Skin epidermis (tissue), 12 donors: ENCODE measurements around the gene SFTA2.

Experiments
- H3K27ac ChIP-seq, 21 experiments: fragments of 200-600 bp; sonication (generic) in 11 of 21; one replicate each; pipeline ENCODE4 v1.5.0; 2020; ENCODE audit warnings: mild to moderate bottlenecking in 3 of 21, inconsistent platforms in 2 of 21, moderate library complexity in 2 of 21
- H3K4me3 ChIP-seq, 7 experiments: fragments of 200-600 bp; sonication (generic) in 2 of 7; one replicate each; pipeline ENCODE4 v1.5.0; 2020; ENCODE audit warnings: inconsistent platforms in 2 of 7, mild to moderate bottlenecking in 2 of 7, moderate library complexity in 1 of 7

The SFTA2 gene

DNA sequence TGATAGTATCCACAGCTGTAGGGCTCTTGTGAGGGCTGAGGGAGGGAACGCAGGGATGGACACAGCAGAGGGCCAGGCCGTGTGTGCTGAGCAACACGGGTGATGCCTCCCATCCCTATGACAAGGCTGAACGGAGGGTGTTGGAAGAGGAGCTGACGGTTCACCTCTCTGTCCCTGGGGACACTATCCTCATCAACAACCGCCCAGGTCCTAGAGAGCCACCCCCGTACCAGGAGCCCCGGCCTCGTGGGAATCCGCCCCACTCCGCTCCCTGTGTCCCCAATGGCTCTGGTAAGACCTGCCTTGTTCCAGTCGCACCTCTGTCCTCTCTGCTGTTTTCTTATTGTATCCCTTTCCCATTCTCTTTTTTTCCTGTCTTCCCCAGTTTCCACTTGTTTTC, 37.6 kb downstream of the SFTA2 start:
- H3K4me3 ChIP-seq = no peak overlapping the region
- H3K27ac ChIP-seq = no peak overlapping the region

DNA sequence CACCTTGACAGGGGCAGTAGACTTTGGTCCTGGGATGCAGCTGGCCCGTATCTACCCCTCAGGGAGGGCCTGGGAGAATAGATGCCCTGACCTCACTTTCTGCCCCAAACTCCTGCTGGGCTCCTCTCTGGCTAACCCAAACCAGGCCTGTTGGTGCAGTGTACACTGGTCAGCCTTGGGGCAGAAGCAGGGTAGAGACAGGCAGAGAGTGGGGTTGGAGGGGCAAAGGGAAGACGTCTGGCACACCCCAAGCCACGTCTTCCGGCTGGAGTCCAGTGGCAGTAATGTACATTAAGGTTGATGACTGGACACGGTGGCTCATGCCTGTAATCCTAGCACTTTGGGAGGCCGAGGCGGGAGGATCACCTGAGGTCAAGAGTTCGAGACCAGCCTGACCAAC, 38.3 kb downstream of the SFTA2 start:
- Histone ChIP-seq H3K27ac (no peak overlapping the region), H3K4me3 (no peak overlapping the region)

DNA sequence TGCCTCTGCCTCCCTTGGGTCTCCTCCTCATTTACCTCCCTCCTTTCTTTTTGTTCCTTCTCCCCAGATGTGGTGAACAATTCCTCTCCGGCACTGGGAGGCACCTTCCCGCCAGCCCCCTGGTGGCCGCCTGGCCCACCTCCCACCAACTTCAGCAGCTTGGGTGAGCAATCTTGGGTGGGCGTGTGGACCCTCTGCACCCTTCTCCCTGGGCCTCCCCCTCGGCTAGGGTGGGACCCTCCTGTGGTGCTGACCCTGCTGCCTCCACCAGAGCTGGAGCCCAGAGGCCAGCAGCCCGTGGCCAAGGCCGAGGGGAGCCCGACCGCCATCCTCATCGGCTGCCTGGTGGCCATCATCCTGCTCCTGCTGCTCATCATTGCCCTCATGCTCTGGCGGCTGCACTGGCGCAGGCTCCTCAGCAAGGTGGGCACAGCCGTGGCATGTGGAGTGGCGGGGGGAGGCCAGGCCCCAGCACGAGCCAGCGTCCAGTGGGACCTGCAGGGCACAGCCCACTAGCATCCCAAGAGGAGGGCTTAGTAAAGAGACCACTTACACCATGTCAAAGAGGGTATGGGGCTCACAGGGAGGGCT, 38.9 kb downstream of the SFTA2 start:
- no peak overlapping the region for H3K4me3 ChIP-seq

DNA sequence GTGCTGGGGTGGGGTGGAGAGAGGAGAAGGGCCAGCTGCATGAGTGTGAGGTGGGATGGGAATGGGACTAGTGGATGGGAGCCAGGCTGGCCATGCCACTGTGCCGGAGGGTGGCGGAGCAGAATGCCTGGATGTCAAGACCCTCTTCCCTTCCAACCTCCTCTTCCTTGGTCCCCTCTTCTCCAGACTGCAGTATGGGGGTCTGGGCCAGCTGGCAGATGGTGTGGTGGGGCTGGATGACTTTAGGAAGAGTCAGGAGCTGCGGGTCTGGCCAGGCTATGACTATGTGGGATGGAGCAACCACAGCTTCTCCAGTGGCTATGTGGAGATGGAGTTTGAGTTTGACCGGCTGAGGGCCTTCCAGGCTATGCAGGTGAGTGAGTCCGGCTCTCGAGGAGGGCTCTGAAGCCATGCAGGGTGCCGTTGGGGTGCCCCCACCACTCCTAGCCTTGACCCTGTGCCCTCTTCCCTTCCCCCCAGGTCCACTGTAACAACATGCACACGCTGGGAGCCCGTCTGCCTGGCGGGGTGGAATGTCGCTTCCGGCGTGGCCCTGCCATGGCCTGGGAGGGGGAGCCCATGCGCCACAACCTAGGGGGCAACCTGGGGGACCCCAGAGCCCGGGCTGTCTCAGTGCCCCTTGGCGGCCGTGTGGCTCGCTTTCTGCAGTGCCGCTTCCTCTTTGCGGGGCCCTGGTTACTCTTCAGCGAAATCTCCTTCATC, 40.0 kb downstream of the SFTA2 start:
- H3K4me3 ChIP-seq = no peak overlapping the region
- no peak overlapping the region for H3K27ac ChIP-seq

More for the DNA sequence above, 38.9 kb downstream of the SFTA2 start:
- H3K27ac ChIP-seq = no peak overlapping the region

DNA sequence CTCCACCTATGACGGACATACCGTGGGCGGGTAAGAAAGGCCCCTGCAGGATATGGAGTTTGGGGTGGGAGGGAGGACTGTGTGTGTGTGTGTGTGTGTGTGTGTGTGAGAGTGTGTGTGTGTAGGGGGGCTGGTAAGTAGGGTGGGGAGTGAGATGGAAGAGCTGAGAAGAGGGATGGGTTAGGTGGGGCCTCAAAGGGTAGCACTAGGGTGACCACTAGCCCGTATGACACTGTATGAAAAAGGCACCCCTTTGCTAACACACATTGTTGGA, 40.6 kb downstream of the SFTA2 start:
- no peak overlapping the region for H3K4me3 ChIP-seq
- H3K27ac ChIP-seq = no peak overlapping the region

DNA sequence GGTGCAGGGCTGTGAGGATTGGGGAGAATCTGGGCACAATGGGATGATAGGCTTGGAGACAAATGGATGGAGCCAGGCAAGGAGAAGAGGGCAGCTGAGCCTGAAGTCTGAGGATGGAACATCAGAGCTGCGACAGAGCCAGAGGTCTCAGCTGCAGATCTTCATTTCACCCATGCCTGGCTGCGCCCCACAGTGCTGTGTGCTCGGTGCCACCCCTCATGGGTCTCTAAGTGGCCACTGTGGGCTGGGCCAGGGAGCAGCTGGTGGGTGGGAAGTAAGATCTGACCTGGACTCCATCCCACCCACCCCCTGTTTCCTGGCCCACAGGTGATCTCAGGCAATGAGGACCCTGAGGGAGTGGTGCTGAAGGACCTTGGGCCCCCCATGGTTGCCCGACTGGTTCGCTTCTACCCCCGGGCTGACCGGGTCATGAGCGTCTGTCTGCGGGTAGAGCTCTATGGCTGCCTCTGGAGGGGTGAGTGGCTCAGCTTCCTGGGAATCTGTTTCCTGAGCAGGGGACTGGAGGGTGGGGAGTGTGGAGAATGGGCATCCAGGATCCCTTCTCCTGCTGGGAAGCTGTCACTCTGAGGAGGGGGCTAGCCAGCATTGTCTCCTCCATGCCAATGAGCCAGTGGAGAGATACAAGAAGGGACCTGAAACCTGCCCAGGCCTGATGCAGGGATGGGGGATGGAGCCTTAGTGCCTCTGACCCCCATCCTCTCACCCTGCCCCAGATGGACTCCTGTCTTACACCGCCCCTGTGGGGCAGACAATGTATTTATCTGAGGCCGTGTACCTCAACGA, 41.1 kb downstream of the SFTA2 start:
- Histone ChIP-seq H3K4me3 (no peak overlapping the region), H3K27ac (no peak overlapping the region)

DNA sequence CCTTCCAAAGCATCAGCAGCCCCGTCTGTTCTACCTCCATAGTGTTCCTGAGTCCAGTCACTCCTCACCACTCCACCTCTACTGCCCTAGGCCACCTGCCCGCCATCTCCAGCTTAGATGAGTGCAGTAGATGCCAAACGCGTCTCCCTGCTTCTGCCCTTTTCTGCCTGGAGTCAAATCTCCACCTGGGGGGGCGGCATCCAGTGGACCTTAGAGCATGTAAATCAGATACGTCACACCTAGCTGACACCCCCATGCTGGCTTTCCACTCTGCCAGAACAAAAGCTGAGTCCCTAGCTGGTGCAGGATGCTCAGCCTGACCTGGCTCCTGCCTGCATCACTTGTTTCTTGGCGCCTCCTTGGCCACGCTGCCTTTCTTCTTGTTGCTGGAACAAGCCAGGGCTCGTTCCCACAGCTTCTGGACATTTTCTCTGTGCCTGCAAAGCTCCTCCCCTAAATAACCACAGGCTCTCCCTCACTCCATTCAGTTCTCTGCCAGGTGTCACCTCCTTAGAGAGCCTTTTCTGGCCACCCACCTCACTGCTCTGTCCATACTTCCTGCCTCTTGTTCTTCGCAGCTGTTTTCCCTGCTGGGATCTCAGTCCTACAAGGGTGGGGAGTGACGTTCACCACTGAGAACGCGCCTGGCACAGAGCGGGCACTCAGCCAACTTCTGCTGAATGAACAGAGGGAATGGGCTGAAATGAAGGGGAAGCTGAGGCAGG, 41.9 kb downstream of the SFTA2 start:
- peak overlapping the region in 2 of 21 experiments; percentile 28 to 45 for H3K27ac ChIP-seq

DNA sequence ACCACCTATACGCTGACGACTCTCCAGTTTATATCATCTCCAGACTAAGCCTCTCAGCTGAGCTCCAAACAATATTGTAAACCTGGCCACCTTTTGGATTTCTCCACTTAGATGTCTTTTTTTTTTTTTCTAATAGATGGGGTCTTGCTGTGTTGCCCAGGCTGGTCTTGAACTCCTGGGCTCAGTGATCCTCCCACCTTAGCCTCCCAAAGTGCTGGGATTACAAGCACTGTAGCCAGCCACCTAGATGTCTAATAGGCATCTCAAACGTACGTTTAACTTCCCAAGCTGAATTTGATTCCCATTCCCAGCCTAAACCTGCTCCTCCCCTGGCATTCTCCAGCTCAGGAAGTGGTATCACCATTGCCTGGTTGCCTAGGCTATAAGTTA, 42.5 kb downstream of the SFTA2 start:
- peak overlapping the region in 2 of 21 experiments; percentile 33 to 45 for H3K27ac ChIP-seq
- no peak overlapping the region for H3K4me3 ChIP-seq

More for the DNA sequence above, 41.9 kb downstream of the SFTA2 start:
- no peak overlapping the region for H3K4me3 ChIP-seq

DNA sequence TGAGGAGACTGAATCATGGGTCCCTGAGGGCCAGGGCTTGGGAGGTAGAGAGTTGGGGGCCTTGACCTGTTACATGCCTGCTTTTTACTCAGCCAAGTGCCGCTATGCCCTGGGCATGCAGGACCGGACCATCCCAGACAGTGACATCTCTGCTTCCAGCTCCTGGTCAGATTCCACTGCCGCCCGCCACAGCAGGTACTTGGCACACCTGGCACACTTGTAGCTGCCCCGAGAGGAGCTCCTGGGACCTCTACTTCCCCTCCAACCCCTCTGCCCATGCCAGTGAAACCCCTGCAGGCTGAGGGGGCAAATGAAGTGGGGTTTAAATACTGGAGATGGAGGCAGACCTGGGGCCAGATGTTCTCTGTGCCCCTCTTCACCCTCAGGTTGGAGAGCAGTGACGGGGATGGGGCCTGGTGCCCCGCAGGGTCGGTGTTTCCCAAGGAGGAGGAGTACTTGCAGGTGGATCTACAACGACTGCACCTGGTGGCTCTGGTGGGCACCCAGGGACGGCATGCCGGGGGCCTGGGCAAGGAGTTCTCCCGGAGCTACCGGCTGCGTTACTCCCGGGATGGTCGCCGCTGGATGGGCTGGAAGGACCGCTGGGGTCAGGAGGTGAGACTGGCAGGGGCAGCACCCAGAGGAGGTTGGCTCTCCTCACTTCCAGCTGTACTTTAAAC, 43.0 kb downstream of the SFTA2 start:
- H3K27ac ChIP-seq = peak overlapping the region in 3 of 21 experiments; percentile 27 to 36 (median 33)
- no peak overlapping the region for H3K4me3 ChIP-seq

DNA sequence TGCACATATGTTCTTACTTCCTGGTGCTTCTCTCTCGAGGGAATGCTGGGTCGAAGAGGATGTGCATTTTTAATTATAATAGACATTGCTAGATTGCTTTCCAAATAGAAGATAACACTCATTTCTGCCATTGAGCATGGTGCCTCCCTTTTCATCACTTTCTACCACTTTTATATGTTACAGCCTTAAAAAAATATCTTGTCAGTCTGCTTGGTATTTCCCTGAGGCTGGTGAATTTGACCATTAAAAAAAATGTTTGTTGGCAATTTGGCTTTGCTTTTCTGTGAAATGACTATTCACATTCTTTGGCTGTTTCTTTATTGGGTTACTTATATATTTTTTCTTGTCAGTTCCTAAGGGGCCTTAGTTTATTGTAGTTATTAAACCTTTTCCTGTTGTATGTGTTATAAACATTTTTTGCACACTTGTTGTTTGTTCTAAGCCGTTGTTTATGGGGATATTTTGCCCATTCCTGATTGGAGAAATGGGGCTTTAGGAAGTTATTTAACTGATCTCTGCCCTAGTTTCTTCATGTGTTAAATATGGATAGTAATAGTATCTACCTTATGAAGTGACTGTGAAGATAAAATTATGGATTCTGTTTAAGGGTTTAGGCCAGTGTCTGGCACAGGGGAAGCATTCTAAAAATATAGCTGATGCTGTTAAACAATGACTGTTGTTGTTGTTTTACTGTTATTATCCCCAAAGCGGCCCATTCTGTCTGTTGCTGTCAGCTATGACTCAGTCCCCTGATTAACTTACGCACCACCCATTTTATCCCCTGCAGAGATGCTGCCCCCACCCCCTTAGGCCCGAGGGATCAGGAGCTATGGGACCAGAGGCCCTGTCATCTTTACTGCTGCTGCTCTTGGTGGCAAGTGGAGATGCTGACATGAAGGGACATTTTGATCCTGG, 43.8 kb downstream of the SFTA2 start:
- peak overlapping the region in 5 of 21 experiments; percentile 9 to 94 (median 36) for H3K27ac ChIP-seq
- H3K4me3 ChIP-seq = no peak overlapping the region

DNA sequence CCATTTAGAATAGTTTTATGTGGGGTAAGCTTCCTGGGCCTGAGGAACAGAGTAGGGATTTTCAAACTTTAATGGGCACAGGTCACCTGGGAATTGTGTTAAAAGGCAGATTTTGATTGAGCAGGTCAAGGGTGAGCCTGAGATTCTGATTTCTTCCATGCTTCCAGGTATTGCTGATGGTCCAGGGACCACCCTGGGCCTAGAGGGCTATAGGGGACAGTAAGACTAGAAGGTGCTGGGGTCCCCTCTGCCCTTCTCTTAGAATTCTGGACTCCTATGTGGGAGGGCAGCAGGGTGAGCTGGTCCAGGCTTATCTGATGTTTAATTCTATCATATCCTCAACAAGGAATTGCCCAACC, 45.1 kb downstream of the SFTA2 start:
- Histone ChIP-seq H3K4me3 (peak overlapping the region in 3 of 7 experiments; percentile 68 to 84 (median 78)), H3K27ac (peak overlapping the region in 16 of 21 experiments; percentile 30 to 98 (median 90))

DNA sequence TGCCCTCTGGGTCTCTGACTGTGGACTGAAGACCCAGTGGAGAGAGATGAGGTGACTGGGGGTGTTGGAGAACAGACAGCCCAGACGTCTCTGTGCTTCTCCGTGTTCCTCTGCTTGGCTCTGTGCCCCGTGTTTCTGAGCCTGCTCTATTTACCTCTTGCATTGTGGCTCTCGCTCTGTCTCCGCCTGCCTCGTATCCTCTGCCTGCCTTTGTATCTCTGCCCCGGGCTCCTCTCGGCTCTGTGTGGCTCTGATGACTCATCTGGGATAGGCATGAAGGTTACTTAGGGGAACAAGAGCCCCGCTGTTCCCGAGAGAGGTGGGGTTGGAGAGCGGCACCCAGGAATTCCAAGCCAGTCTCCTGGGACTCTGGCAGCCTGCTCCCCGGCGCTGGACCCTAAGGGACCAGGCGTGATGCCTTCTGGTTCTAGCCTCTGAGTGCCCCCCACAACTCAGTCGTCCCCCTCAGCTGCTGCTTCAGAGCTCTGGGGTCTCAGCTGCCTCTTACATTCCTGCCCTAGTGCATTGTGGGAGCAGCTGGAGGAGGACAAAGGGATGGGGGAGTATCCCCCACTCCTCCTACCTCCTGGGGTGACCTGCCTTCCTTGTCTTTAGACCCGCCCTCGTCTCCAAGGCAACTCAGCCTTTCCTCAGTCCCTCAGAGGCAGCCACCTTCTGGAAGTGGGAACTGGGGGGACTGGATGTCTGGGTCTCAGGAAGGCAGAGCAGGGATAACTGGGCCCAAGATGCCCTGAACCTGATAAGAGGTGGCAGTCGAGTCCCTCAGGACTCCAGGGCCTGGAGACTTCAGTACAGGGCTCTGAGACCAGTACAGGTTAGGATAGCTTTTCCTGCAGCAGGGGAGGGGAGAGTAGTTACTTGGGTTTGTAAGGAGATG, 45.7 kb downstream of the SFTA2 start:
- Histone ChIP-seq H3K27ac (peak overlapping the region in 20 of 21 experiments; percentile 30 to 98 (median 90)), H3K4me3 (peak overlapping the region; percentile 55 to 94 (median 68))

DNA sequence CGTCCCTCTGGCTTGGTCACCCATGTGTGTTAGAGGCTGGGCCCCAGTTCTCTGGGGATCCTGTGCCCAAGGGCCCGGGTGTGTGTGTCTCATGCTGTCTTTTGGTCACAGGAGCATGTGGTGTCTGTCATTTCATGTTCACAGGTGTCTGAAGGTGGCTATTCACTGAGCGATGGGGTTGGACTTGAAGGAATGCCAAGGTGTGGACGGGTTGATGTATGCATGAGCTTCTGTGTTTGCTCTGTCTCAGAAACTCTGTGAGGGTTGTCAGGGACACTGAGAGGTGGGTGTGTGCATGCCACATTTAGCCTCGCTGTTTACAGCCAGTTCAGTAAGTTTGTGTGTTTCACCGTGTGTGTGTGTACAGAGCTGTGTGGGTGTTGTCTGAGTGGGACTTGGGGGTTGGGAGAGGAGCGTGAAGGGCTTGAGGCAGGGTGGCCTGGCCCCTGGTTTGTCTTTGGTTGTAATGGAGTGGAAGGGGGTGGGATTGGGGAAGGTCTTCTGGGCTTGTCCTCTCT, 46.4 kb downstream of the SFTA2 start:
- peak overlapping the region in 20 of 21 experiments; percentile 82 to 98 (median 90) for H3K27ac ChIP-seq
- H3K4me3 ChIP-seq = peak overlapping the region; percentile 55 to 94 (median 68)

DNA sequence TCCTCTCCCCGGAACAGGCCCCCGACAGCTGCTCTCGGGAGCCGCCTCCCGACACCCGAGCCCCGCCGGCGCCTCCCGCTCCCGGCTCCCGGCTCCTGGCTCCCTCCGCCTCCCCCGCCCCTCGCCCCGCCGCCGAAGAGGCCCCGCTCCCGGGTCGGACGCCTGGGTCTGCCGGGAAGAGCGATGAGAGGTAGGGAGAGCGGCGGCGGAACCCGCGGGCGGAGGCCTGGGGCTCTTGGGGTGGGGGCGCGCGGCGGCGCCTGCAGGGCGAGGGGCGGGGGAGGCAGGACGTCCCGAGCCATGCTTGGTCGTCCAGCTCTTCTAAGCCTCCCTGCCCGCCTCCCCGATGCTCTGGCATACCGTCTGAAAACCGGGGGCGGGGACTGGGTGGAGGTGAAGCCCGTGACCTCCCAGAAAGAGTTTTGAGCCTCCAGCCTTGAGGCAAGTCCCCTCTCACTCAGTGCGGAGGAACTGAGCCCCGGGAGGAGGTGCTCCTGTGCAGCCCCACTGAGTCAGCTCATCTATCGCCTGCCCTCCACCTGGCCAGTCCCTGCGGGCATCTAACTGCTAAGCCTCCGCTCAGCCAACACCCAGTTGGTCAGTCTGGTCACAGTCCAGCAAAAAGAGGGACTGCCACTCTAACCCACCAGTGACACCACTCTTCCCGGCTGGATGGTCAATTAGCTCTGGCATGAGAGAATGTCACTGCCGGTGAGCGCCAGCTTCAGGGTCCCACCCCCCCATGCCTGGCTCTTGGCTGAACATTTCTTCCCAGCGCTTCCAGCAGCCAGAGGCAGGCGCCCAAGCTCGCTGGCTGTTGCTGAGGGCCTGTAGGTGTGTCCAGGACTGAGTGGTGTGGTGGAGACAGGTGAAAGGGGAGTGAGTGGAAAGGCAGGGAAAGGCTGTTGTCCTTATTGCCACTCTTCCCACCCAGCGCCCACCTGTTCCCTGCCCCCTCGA, 47.2 kb downstream of the SFTA2 start:
- peak overlapping the region; percentile 55 to 94 (median 68) for H3K4me3 ChIP-seq
- peak overlapping the region; percentile 38 to 98 (median 90) for H3K27ac ChIP-seq

DNA sequence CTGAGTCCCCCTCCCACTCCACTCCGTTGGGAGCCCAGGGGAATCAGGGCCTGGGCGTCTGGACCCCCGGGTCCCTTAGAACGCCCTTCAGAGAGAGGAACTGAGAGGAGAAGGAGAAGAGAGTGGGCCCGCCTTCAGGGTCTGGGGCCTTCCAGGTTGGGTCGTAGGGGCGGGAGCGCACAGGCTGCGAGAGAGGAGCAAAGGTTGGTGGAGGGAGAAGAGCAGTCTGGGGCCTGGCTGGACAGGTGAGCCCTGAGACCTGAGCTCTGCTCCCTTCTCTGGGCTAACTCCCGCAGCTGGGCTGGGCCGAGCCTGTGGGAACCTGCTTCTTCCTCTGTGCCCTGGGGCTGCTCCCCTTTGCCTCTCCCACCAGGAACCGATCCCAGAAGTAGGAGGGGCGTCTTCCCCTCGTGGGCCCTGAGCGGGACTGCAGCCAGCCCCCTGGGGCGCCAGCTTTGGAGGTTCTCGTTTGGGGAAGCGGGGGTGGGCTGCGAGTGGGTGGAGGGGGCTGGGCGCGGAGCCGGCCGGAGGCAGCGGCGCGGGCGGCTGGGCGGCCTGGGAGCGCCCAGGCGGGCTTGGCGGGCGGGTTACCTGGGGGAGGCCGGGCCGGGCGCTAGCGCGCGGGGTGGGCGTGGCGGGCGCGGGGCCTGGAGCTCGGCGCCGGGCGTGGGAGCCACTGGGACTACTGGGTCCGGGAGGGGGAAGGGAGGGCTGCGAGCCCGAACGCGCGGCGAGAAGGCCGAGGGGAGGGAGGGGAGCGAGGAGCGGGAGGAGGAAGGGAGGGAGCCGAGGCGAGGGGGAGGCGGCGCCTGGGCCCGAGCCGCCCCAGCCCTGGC, 48.1 kb downstream of the SFTA2 start, which contains the start of gene DDR1:
Gene DDR1 (plus strand): TSS at position 835 of the 836 bp plus-strand sequence. CDS start 4,211 bp downstream, outside the sequence.
- peak within 1 kb of the TSS; percentile 55 to 94 (median 68) for H3K4me3 ChIP-seq
- peak within 1 kb of the TSS; percentile 38 to 98 (median 91) for H3K27ac ChIP-seq
